GM20000 (cell line): ENCODE measurements around the gene SPOUT1.

Source experiments
- DNase-seq: peaks from one replicate; pipeline ENCODE4 v3.0.0; 2012; ENCODE audit warnings: low spot score
- CTCF ChIP-seq: IDR thresholded peaks from 2 replicates; pipeline ENCODE4 v1.5.1; 2012; ENCODE audit warnings: mild to moderate bottlenecking, control low read depth; ENCODE audit errors: extremely low read depth, missing control alignments

Gene SPOUT1

GRCh38 chr9:128841694-128842492, 12.3 kb upstream of the SPOUT1 start:
- TF ChIP-seq CTCF, result no peak
- DNase-seq, result no peak

GRCh38 chr9:128840524-128840923, 10.9 kb upstream of the SPOUT1 start:
- TF ChIP-seq CTCF, result no peak

GRCh38 chr9:128838338-128838737, 8.7 kb upstream of the SPOUT1 start:
- peak; percentile 6 for DNase-seq
- TF ChIP-seq CTCF, result no peak

More at GRCh38 chr9:128840524-128840923, 10.9 kb upstream of the SPOUT1 start:
- no peak for DNase-seq

- no peak for TF ChIP-seq CTCF
- peak; percentile 2 for DNase-seq
These were observed 7.0 kb upstream of the SPOUT1 start for GRCh38 chr9:128836509-128837145.

- DNase-seq, result no peak
- TF ChIP-seq CTCF, result no peak
These were observed 5.9 kb upstream of the SPOUT1 start for GRCh38 chr9:128835246-128836210.

GRCh38 chr9:128833696-128834095, 4.1 kb upstream of the SPOUT1 start:
- no peak for TF ChIP-seq CTCF
- no peak for DNase-seq
